Liver (tissue), 3 donors: ENCODE data around the gene DAO.

ENCODE experiments used
- EGR1 ChIP-seq, 2 donors: IDR thresholded peaks; 2 replicates each; pipeline ENCODE4 v1.6.1; 2016 to 2018; ENCODE audit warnings: antibody characterized with exemption in 2 of 2, low read depth in 2 of 2
- FOXA1 ChIP-seq: IDR thresholded peaks from 2 replicates; pipeline ENCODE4 v1.6.1; 2016; ENCODE audit warnings: antibody characterized with exemption
- GABPA ChIP-seq, 2 donors: IDR thresholded peaks in 1 of 2; conservative IDR thresholded peaks in 1 of 2; 2 replicates each; pipeline ENCODE4 v1.6.1; 2016; ENCODE audit warnings: antibody characterized with exemption in 2 of 2, mild to moderate bottlenecking in 1 of 2, moderate library complexity in 1 of 2
- HNF4A ChIP-seq, 2 donors: conservative IDR thresholded peaks; 2 replicates each; pipeline ENCODE4 v1.6.1; 2016; ENCODE audit warnings: antibody characterized with exemption in 2 of 2, mild to moderate bottlenecking in 2 of 2
- SP1 ChIP-seq: IDR thresholded peaks from 2 replicates; pipeline ENCODE4 v1.6.1; 2018; ENCODE audit warnings: antibody characterized with exemption, mild to moderate bottlenecking
- TAF1 ChIP-seq: conservative IDR thresholded peaks from 2 replicates; pipeline ENCODE4 v1.6.1; 2016; ENCODE audit warnings: antibody characterized with exemption, mild to moderate bottlenecking
- YY1 ChIP-seq: IDR thresholded peaks from 2 replicates; pipeline ENCODE4 v1.6.1; 2016; ENCODE audit warnings: antibody characterized with exemption, mild to moderate bottlenecking
- TF ChIP-seq, protein P1 (sequence below): fragments of 150-350 bp; IDR thresholded peaks from 2 replicates; pipeline ENCODE4 v1.5.1; 2017; ENCODE audit warnings: improper control_type of control experiment, low read depth, low read length; ENCODE audit not compliant: missing input control
- TF ChIP-seq, protein P2 (sequence below): IDR thresholded peaks from 2 replicates; pipeline ENCODE4 v1.6.1; 2016; ENCODE audit warnings: antibody characterized with exemption
- TF ChIP-seq, protein P3 (sequence below): IDR thresholded peaks from 2 replicates; pipeline ENCODE4 v1.6.1; 2016; ENCODE audit warnings: antibody characterized with exemption
- donor health status: healthy.
- donor health status: healthy.

DNA sequence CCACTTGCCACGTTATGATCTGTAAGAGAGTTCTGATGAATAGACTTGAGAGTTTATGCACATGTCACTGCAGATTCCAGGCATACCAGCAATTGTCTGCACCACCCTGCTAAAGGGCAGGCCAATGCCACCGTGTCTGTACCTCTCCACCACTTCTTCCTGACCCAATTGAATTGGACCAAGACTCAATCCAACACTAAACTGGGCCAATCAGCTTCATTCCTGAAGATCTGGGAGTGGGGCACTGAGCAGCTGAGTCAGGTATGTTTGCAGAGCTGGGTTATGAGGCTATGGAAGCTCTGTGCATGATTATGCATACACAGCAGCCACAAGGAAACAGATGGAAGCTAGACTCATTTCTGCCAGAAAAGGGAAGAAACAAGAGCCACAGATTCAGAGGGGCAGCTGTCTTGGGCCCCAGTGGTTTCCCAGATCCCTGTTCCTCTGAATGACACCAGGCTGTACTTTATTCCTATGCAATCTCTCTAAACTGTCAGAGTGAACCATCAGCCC, 28.0 kb downstream of the DAO start:
- TF ChIP-seq, protein P1, sequence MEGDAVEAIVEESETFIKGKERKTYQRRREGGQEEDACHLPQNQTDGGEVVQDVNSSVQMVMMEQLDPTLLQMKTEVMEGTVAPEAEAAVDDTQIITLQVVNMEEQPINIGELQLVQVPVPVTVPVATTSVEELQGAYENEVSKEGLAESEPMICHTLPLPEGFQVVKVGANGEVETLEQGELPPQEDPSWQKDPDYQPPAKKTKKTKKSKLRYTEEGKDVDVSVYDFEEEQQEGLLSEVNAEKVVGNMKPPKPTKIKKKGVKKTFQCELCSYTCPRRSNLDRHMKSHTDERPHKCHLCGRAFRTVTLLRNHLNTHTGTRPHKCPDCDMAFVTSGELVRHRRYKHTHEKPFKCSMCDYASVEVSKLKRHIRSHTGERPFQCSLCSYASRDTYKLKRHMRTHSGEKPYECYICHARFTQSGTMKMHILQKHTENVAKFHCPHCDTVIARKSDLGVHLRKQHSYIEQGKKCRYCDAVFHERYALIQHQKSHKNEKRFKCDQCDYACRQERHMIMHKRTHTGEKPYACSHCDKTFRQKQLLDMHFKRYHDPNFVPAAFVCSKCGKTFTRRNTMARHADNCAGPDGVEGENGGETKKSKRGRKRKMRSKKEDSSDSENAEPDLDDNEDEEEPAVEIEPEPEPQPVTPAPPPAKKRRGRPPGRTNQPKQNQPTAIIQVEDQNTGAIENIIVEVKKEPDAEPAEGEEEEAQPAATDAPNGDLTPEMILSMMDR = no peak
- TF ChIP-seq SP1 (no peak), GABPA (IDR thresholded peaks at IDR 0.05 in 1 of 2, conservative IDR thresholded peaks at IDR 0.05 in 1 of 2) (no peak), HNF4A (conservative IDR thresholded peaks at IDR 0.05) (no peak), EGR1 (IDR thresholded peaks at IDR 0.05; ENCODE audit: low read depth in 2 of 2) (no peak), YY1 (no peak), TAF1 (no peak), FOXA1 (no peak)
- TF ChIP-seq, protein P2, sequence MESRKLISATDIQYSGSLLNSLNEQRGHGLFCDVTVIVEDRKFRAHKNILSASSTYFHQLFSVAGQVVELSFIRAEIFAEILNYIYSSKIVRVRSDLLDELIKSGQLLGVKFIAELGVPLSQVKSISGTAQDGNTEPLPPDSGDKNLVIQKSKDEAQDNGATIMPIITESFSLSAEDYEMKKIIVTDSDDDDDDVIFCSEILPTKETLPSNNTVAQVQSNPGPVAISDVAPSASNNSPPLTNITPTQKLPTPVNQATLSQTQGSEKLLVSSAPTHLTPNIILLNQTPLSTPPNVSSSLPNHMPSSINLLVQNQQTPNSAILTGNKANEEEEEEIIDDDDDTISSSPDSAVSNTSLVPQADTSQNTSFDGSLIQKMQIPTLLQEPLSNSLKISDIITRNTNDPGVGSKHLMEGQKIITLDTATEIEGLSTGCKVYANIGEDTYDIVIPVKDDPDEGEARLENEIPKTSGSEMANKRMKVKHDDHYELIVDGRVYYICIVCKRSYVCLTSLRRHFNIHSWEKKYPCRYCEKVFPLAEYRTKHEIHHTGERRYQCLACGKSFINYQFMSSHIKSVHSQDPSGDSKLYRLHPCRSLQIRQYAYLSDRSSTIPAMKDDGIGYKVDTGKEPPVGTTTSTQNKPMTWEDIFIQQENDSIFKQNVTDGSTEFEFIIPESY = no peak
- TF ChIP-seq, protein P3, sequence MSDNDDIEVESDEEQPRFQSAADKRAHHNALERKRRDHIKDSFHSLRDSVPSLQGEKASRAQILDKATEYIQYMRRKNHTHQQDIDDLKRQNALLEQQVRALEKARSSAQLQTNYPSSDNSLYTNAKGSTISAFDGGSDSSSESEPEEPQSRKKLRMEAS = no peak
